HG02678 (cell line): Measurements from ENCODE around the gene CCDC142.
A peak's percentile ranks its signal among the peaks of the same experiment; 100 is the strongest.
"Not testable (repeated sequence)": the region's sequence is repeated elsewhere in the genome, so short reads cannot be mapped to it uniquely, and the experiment has no call there.

Experiments
- ATAC-seq: cut with Tn5 transposase; IDR thresholded peaks from one replicate; pipeline ENCODE4 v1.9.1; 2021; ENCODE audit warnings: mild to moderate bottlenecking, moderate library complexity; ENCODE audit not compliant: unreplicated experiment

The CCDC142 gene

DNA sequence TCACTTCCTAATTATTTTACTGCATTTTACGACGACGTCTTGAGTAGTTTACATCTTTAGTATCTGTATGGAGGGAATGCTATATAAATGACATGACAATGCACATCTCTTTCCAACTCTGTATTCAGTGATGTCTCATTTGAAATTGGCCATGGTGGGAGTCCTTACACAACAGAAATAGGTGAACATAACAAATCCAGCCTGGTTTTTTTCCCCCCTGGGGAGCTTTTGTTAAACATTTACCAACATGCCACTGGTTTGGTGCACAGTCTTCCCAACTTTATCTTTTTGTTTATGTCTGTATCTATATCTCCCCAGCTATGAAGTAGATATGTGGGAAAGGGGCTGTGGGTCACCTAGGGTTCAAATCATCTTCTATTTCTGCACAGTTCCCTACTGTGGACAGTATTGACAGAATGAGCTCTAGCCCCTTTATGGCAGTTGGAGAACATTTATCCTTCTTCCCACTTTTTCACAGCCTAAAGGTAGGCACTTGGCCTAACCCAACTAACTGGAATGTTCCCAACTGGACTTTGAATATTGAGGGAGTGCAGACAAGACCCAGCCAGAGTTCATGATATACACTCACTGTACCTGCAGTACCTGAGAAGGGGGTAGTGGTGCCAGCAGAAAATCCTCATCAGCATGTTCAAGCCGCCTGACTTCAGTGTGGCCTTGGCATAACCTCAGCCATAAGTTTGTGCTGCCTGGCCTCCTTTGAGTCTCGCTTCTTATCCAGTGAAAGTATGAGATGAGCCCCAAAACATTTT lies 35.4 kb downstream of the CCDC142 start:
- ATAC-seq = no peak

DNA sequence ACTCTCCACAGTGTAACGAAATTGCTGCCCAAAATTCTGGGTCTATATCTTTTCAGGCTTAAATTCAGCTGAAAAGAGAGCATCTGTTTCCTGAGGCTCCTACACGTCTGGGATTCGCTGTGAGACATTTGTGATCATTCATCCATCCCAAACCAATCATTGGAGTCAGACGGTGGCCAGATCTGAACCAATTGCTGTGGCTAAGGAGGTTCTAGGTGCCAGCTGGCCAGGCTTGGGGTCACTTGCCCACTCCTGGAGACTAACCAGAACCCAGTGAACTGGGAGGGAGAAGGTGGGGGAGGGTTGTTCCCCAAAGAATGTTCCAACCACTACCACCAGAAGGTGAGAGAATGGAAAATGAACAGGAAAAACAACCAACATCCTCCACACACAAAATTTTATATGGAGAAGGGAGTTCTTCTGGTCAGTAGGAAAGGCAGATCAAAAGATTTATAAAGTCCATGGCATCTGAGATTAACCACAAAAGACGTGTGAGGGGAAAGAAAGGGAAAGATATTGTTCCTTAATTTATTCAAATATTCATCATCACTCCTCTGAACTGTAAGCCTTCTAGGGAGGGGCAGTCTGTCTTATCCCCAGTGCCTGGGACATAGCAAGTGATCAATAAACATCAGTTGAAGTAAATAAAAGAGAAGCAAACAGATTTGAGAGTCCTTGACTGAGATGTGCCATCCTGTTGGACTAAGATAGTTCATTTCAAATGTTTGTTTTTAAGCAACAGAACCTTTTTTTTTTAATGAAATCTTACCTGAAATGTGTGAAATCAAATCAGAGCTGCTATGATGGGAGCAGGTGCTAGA lies 38.1 kb downstream of the CCDC142 start:
- ATAC-seq = no peak

DNA sequence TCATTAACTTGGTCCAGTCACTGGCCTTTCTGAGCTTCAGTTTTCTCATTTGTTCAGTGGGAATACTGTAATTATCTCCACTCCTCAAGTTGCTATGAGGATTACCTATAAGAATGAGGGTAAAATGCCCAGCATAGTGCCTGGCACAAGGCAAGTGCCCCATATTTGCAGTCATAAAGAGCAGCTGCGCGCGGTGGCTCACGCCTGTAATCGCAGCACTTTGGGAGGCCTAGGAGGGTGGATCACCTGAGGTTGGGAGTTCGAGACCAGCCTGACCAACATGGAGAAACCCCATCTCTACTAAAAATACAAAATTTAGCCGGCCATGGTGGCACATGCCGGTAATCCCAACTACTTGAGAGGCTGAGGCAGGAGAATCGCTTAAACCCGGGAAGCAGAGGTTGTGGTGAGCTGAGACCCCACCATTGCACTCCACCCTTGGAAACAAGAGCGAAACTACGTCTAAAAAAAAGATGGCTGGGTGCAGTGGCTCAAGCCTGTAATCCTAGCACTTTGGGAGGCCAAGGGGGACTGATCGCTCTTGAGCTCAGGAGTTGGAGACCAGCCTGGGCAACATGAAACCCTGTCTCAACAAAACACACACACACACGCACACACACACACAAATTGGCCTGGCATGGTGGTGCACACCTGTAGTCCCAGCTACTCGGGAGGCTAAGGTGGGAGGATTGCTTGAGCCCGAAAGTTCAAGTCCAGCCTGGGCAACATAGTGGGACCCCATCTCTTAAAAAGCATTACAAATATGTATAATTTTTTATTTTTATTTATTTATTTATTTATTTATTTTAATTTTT lies 40.1 kb downstream of the CCDC142 start:
- ATAC-seq = not testable (repeated sequence)

DNA sequence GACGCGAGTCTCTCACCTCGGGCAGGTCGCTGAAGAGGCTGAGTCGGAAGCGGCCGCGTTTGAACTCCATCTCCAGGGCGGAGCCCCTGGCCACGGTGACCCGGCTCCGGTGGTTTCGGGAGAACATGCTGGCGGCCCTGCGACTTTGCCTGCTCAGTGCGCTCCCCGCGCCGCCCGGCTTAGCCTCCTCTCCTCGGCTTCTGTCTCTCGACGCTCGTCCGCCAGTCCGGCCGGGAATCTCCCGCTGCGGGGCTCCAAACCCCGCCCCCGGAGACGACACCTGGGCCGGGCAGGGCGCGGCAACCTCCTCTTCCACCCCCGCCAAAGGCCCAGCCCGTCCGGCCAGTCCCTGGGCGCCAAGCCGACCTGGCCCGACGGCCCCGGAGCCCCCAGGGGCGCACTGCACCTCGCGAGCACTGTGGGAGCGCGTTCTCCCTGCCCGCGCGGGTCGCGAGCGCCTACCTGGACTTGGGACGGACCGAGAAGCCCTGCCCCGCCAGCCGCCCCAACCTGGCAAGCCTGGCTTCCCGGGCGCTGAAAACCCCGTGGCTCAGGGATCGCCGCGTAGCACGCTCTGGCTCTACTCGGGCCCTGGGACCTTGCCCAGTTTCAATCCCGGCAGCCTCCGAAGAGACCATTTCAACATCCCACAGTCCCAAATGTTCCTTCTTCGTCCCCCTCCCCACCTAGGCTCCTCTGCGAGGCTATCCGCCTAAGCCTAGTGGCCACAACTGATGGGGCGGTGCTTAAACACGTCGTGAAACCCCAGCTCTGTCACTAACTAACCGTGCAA lies 40.9 kb downstream of the CCDC142 start, which contains the start of gene RTKN:
TSS of gene RTKN (minus strand) at position 248 of the 793 bp plus-strand sequence. CDS start at position 127, 121 bp downstream.
- no peak for ATAC-seq

DNA sequence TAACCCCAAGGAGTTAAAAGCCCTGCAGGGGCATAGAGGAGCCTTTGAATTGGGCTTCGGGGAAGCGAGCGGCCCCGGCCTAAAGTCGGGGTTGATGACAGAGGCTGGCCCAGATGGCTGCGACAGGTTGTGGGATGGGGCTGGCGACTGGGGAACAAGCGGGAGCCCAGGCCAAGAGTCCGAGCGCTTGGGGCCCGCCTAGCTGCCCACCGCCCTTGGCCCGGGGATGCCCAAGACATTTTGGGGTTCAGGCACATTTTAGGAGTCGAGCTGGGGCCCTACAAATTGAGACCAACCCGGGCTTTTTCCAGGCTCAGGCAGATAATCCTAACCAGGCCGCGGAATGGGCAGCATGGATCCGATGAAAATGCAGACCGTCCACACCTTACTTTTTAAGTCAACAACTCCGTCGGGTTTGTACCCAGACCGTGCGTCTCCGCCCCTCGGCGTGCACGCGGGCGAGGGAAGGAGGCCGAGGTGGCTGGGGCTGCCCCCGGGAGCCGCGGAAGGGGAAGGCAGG lies 41.6 kb downstream of the CCDC142 start:
- ATAC-seq = no peak

DNA sequence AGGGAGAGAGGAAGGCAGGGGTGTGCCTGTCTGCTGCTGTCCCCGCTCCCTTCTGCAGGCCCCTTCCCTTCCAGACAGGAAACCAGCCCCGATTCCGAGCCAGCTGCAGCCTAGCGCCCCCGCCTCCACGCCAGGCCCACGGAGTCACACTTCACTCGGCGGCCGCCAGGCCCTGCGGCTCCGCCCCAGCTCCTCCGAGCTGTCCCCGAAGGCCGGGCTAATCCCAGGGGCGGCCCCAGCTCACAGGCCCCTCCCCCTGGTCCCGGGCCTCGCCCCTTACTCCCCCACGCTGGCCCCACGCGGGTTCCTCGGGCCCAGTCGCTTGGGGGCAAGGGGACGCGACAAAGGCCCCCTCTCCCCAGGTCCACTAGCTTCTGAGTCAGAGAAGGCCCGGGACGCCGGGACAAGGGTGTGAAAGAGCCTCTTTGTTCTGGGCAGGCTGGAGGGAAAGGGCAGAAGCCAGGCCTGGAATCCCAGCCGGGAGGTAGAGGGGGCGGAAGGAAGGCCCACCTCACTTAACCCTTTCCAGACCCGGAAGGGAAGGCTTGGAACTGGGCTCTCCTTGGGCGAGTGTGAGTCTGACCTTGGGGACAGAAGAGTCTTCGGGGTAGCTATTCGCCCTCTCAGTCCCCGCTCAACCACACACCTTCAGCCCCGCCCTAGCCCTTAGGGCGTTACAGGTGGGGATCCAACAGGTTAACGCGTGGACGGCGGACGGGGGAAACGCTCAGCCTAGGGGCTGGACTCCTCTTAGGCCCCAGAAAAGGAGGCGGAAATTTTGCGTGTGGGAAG lies 42.2 kb downstream of the CCDC142 start:
- peak; percentile 93 for ATAC-seq

DNA sequence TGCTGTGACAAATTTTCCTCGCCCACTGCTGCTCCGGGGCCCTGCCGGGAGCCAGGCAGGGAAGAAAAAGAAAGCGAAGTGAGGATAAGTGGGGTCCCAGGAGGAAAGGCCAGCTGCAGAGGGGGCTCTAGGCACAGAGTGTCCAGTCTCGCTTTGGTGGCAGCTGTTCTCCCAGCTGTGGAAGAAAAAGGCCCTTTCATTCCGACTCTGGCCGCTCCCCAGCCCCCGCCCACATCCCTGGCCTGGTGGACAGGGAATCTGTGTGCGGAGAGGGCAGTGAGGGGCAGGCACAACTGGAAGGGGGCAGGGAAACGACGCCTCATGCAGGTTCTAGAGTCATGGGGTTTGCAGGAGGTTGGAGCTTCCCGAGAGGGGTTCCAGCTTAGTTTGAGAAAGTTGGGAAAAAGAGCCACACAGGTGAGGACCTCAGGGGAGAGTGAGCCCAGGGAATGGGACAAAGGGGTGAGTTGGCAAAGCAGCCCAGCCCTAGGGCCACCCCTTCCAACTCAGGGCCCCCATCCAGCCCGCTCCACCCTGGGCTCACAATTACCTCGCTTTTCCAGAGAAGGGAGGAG lies 42.9 kb downstream of the CCDC142 start:
- peak; percentile 0 for ATAC-seq

DNA sequence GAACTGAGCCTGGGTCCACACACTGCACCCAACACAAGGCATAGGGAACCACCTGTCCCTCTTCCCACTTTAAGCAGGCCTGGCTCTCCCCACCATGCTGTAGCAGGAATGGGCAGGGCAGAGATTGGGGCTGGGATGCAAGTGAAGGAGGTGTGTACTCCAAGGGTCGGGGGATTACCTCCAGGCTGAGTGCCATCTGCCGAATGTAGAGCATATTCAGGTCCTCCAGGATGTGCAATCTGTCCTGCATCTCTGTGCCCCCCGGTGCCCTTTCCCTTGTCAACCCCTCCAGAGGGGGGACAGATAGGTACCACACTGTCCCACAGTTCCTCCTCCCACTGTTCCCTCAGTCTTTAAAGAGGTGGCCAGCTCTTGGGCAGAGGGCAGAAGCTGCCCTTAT lies 43.4 kb downstream of the CCDC142 start:
- no peak for ATAC-seq

DNA sequence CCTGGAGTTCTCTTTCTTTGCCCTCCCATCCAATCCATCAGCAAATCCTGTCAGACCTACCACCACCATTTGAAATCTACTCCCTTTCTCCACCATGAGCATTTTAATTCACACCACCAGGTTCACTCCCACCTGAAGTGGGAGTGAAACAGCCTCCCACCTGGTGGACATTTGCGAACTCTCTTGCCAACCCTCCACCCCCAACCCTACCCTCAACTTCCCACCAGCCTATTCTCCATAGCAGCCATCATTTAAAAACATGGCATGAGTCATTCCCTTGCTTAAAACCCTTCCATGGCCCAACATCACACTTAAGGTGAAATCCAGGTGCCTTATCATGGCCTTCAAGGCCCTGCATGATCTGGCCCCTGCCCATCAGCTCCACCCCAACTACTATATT lies 44.5 kb downstream of the CCDC142 start:
- no peak for ATAC-seq

DNA sequence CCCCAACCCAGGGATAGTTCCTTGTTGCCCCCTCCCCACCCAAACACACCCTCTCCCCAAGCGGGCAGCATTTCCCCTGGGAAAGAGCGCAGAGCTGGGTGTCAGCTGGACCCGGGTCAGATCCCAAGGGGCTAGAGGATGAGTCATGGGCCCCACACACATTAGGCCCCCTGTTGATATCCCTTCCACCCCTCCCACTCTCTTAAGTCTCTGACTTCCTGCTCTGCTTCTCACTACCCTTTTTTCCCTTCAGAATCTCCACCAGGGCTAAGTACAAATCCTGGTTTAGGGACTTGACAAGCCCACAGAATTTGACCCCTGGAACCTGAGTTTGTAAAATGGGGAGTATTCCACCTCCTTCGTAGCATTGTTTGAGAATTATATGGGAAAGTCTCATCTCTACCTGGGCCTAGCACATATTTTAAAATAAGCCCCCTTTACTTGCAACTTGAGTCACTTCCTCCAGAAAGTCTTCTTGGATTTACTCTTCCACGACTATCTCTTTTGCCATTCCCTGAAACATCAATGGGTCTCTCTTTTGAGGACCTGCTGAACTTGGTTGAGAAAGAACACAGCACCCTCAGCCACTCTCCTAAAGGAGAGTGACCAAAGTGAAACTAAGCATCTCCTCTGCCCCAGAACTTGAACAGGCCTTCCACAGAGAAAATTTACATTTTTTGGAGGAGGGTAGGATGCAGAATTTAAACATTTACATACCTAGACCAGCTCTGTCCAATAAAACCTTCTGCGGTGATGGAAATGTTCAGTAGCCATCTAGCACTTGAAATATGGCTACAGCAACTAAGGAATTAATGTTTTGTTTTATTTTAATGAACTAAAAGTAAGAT lies 45.7 kb downstream of the CCDC142 start:
- ATAC-seq = no peak

DNA sequence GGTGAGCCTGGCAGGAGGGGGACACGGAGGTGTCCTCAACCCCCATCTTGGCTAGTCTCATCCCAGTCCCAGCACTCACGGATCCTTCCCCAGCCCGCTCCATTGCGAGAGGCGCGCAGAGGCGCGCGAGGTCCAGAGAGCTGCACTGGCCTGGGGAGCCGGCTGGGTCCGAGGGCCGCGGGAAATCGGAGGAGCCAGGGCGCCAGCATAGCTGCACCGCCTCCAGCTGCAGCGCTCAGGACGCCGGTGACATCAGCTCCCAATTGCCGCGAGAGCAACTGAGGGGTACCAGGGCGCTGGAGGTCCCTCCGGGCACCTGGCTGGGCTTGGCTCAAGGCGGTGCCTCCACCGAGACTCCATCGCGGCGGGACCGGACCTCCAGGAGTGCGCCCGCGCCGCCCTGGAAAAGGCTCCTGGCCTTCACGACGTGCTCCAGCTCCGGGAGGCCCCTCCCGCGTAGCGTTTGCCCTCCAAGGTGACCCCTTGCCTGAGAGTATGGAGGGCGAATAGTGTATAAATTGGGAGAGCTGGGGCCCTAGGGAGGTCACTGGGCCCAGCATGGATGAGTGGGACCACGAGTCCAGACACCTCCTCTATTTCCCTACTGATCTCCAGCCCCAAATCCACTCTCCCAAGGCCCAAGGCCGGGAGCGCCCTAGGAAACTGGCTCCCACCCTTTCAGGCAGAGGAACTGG lies 46.5 kb downstream of the CCDC142 start:
- no peak for ATAC-seq

DNA sequence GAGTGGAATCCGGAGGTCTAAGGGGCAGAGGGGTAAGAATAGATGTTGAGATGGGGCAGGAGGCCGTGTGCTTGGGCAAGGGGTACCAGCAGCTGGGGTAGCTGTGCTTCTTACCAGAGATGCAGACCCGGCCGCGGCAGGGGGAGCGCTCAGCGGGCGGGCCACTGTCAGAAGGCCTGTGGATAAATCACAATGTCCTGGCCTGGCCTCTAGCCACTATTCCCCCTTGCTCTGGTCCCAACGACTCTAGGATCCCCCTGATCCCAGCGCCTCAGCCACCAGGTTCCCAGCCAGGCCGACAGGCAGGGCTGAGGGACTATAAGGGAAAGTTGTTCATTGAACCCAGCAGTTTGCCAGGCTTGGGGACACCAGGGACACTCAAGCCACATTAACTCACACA lies 52.3 kb downstream of the CCDC142 start:
- no peak for ATAC-seq

DNA sequence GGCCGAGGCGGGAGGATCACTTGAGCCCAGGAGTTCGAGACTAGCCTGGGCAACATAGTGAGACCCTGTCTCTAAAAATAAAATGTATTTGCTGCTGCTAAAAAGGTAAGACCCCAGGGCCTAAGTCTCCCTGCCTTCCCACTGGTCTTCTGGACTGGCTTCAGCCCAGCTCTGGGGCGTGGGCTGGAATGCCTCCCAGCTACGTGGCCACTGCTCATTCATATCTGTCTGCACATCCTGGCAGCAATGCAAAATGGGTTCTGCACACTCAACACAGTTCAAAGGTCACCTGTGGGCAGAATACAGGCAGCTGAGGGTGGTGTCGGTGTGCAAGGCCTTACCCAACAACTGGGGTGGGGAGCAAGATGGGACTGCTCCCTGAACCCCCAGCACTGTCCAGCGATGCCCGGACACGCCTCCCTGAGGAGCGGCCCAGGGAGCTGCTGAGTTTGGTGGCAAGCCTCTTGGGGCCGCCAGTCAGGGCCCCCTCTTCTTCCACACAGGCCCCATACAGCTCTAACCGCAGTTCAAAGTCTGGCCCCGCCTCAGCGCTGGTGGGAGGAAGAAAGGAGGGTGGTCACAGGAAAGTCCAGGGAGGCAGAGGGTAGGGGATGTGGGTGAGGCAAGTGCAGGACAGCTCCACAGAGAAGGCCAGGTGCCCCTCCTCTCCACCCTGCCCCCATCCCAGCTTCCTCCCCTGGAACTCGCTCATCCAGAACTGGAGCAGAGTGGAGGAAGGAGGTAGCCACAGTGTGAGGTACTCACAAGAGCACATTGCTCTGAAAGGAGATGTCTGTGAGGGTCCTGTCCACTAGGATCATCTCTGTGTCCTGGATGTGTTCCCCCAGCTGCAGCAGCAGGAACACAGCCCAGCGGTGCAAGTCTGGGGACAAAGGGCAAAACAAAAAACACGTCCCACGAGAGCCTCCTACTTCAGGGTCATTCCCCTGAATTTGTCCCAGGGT lies 53.0 kb downstream of the CCDC142 start:
- no peak for ATAC-seq

DNA sequence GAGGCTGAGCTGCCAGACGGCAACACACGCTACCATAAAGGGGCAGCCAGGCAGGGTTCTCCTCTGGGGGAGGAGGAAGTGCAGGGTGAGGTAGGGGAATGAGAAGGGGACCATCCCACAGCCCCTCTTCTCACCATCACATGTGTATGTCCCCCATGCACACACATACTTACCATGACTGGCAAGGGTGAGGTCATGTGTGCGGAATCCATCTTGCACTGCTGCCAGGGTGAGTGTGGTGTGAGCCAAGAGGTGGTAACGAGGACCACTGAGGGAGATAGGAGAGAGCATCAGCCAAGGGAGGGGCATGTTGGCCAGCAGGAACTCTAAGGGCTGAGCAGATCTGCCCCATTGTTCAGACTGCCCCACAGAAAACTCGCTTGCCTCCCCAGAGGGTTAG lies 54.1 kb downstream of the CCDC142 start:
- no peak for ATAC-seq

DNA sequence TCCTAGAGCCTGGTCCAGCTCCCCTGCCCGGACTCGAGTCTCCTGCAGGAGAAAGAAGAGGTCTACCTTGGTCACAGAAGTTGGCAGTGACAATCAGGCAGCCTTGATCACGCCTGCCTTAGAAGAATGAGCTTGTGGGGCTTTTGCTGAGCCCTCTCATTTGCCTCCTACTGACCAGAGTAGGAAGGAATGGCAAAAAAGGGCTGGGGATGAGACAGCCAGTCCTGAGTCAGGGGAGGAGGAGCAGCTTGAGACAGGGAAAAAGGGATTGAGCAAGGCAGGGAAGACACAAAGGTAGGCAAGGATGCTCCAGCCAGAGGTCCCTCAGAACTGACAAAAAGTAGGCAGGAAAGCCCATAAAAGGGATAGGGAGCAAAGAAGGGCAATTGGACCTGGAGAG lies 55.2 kb downstream of the CCDC142 start:
- no peak for ATAC-seq

DNA sequence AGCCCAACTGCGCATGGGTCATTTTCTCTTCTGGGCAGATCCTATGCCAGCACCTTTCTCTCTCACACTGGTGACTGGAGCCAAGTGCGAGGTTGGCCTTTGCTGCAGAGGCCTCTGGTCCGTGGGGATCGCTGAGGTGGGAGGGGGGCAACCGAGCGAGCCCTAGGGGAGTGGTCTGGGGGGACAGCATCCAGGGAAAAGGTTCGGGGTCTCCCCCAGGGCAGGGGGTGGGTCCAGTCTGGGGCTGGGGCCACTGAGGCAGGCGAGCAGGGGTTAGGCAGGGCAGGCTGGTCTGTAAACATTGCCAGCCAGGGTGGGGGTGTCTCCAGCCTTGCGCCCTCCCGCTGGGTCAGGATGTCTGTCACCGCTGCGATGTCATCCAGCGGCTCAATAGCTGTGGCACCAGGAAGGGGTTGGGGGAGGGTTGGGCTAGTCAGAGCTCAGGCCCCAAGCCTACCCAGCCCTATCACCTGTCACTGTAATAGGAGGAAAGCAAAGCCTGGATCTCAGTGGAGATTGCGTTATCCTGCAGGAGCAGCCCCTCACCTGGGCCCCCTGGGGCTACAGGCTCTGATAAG lies 56.5 kb downstream of the CCDC142 start:
- ATAC-seq = no peak
